Astrocyte of the cerebellum (primary cell): ENCODE measurements around the gene BCO1.

ENCODE experiments used
- DNase-seq: peaks from one replicate; pipeline ENCODE4 v3.0.0-alpha.2; 2011; ENCODE audit warnings: low read depth
- H3K4me3 ChIP-seq: 2 replicates; pipeline ENCODE4 v1.5.1; 2011; ENCODE audit warnings: mild to moderate bottlenecking, low read depth, low read length, moderate library complexity
- in situ Hi-C: cut with HindIII; loops from 2 replicates; pipeline ENCODE4 v1.10.0; 2017; ENCODE audit warnings: low sequenced_read_pairs
- TF ChIP-seq, protein P1 (sequence below): IDR thresholded peaks from 2 replicates; pipeline ENCODE4 v1.5.1; 2012; ENCODE audit warnings: low read length, low read depth, moderate library complexity, mild to moderate bottlenecking; ENCODE audit errors: missing control alignments

Gene BCO1

GRCh38 chr16:81277541-81278080 lies 39.1 kb downstream of the BCO1 start:
- in situ Hi-C loops = no loop called here
- no peak for DNase-seq

DNA sequence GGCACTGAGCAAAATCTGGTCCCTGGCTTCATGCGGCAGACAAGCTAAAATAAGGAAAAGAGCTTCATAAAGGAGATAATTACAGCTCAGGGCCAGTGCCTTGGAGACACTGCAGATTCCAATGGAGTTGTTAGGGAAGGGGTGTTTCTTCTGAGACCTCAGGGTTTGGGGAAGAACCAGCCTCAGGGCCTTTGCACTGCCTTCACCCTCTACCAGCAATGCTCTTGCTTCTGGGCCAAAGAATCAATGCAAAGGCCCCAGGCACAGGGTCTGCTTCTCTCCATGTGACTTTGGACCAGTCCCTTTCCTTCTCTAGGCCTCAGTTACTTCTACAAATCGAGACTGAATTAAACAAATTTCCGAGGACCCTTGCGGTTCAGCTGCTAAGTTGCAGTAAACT lies 40.0 kb downstream of the BCO1 start:
- TF ChIP-seq, protein P1, sequence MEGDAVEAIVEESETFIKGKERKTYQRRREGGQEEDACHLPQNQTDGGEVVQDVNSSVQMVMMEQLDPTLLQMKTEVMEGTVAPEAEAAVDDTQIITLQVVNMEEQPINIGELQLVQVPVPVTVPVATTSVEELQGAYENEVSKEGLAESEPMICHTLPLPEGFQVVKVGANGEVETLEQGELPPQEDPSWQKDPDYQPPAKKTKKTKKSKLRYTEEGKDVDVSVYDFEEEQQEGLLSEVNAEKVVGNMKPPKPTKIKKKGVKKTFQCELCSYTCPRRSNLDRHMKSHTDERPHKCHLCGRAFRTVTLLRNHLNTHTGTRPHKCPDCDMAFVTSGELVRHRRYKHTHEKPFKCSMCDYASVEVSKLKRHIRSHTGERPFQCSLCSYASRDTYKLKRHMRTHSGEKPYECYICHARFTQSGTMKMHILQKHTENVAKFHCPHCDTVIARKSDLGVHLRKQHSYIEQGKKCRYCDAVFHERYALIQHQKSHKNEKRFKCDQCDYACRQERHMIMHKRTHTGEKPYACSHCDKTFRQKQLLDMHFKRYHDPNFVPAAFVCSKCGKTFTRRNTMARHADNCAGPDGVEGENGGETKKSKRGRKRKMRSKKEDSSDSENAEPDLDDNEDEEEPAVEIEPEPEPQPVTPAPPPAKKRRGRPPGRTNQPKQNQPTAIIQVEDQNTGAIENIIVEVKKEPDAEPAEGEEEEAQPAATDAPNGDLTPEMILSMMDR = no peak
- no peak for DNase-seq
- H3K4me3 ChIP-seq = no peak overlapping the region
- in situ Hi-C loops = no loop called here

More at GRCh38 chr16:81277541-81278080, 39.1 kb downstream of the BCO1 start:
- TF ChIP-seq, protein P1 = no peak
- no peak overlapping the region for H3K4me3 ChIP-seq

DNA sequence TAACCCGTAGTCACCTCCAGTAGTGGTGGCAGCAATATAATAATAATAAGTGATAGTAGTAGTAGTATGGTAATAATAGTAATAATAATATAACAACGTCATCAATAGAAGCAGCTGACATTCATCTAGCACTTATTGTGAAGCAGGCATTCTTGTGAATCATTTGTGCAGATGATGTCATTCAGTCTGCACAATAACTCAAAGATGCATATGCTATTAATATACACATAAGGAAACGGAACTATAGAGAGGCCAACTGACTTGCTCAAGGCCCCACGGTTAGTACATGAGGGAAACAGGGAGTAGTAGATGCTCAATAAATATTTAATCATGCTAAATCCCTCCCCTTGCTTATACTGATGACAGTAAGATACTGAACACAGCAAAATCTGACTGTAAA lies 40.9 kb downstream of the BCO1 start:
- TF ChIP-seq, protein P1 = no peak
- DNase-seq = no peak
- in situ Hi-C loops = no loop called here
- H3K4me3 ChIP-seq = no peak overlapping the region

- in situ Hi-C loops = no loop called here
- DNase-seq = no peak
- TF ChIP-seq, protein P1 = no peak
- H3K4me3 ChIP-seq = no peak overlapping the region
Observed at GRCh38 chr16:81280393-81280792, 41.9 kb downstream of the BCO1 start.

DNA sequence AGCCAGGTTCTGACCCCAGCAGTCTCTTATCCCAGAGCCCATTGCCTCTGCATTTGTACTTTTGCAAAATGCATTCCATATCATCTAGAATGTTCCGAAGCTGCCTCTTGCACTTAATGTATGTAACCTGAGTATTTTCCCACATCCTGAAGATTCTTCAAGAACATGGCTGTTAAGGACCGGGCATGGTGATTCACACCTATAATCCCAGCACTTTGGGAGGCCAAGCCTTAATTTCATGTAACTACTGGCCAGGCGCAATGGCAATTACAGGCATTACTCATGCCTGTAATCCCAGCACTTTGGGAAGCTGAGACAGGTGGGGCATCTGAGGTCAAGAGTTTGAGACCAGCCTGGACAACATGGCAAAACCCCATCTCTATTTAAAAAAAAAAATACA lies 44.6 kb downstream of the BCO1 start:
- DNase-seq = no peak
- in situ Hi-C loops = no loop called here
- TF ChIP-seq, protein P1 = no peak
- H3K4me3 ChIP-seq = no peak overlapping the region

DNA sequence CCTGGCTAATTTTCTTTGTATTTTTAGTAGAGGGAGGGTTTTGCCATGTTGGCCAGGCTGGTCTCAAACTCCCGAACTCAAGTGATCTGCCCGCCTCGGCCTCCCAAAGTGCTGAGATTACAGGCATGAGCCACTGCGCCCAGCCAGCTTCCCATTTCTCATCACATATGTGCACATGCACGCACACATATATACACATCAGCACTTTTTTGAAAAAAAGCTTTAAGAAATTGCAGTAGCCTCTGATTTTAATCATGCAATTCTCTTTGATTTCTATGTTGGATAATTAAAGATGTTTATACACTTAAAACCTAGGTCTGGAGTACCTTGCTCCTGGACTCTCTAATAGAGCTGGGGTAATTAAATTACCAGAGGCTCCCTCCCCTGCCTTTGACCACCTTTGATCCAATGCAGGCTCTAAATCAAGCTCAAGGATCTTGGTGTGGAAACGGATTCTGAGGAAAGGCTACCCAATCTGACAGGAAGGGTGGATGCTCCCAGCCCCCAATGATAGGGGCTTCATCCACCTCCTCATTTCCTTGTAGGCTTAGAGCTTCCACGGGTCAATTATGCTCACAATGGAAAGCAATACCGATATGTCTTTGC lies 46.6 kb downstream of the BCO1 start:
- TF ChIP-seq, protein P1 = no peak
- no peak overlapping the region for H3K4me3 ChIP-seq
- in situ Hi-C loops = no loop called here
- DNase-seq = no peak
